LNCAP (cell line): ENCODE data around the gene GPR158.

Experiments used
- TF ChIP-seq, protein P1 (sequence below): fragments of 450-650 bp; IDR thresholded peaks from 2 replicates; pipeline ENCODE4 v1.5.1; 2017; ENCODE audit warnings: mild to moderate bottlenecking

GPR158 gene

GRCh38 chr10:25245165-25245564, 70.4 kb downstream of the GPR158 start:
- TF ChIP-seq, protein P1, sequence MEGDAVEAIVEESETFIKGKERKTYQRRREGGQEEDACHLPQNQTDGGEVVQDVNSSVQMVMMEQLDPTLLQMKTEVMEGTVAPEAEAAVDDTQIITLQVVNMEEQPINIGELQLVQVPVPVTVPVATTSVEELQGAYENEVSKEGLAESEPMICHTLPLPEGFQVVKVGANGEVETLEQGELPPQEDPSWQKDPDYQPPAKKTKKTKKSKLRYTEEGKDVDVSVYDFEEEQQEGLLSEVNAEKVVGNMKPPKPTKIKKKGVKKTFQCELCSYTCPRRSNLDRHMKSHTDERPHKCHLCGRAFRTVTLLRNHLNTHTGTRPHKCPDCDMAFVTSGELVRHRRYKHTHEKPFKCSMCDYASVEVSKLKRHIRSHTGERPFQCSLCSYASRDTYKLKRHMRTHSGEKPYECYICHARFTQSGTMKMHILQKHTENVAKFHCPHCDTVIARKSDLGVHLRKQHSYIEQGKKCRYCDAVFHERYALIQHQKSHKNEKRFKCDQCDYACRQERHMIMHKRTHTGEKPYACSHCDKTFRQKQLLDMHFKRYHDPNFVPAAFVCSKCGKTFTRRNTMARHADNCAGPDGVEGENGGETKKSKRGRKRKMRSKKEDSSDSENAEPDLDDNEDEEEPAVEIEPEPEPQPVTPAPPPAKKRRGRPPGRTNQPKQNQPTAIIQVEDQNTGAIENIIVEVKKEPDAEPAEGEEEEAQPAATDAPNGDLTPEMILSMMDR: no peak

GRCh38 chr10:25257646-25258045, 82.8 kb downstream of the GPR158 start:
- TF ChIP-seq, protein P1: no peak

GRCh38 chr10:25261110-25261509, 86.3 kb downstream of the GPR158 start:
- TF ChIP-seq, protein P1: no peak

- TF ChIP-seq, protein P1: no peak
These were observed 86.8 kb downstream of the GPR158 start for GRCh38 chr10:25261558-25261957.

GRCh38 chr10:25263931-25264330, 89.1 kb downstream of the GPR158 start:
- TF ChIP-seq, protein P1: no peak

DNA sequence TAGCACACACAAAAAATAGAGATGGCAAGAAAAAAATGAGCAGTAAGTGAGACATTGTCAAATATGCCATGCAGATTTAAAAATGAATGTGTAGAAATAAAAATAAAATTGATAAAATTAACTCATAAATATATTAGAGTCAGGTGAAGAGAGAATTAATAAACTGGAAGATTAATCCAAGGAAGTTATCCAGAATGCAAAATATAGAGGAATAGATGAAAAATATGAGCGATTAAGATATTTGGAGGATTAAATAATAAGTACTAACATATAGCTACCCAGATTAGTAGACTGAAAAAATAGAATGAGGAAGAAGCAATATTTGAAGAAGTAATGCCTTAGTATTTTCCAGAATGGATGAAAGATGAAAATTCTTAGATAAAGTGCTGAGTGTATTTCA, 103.4 kb downstream of the GPR158 start:
- TF ChIP-seq, protein P1: no peak

GRCh38 chr10:25280076-25280475, 105.3 kb downstream of the GPR158 start:
- TF ChIP-seq, protein P1: no peak

DNA sequence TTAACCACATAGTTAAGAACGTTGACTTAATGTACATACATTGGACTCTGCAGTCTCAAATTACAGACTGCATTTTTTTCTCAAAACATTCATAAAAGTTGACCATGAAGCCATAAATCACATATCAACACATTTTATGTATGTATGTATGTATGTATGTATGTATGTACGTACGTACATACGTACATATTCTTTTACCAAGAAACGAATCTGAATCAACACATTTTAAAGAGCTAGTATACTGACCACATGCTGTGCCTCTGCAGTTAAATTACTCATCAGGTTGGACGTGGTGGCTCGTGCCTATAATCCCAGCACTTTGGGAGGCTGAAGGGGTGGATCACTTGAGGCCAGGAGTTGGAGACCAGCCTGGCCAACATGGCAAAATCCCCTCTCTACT, 105.8 kb downstream of the GPR158 start:
- TF ChIP-seq, protein P1: no peak
